ENCODE results near the gene TAF1C. TPM values are rescaled to one million over a fixed set of nuclear protein-coding genes. Genes with fewer than 3 reads are reported as not detected.
A peak's percentile ranks its signal among the peaks of the same experiment; 100 is the strongest.

Gene TAF1C
- total and polyA plus RNA-seq, 10 donors: 31.4 to 133 (median 73.6) TPM

GRCh38 chr16:84175350-84176081 lies 11.3 kb downstream of the TAF1C start:
- Histone ChIP-seq H3K4me3 (no peak overlapping the region), H3K27me3 (replicated peaks in 1 of 7) (peaks cover 0 to 3% (median 0%) of the 10 kb centered on the region in 7 donors), H3K9me3 (no peaks in the 10 kb centered on the region), H3K4me1 (peaks cover 22 to 59% (median 43%) of the 10 kb centered on the region in 6 donors), H3K36me3 (peaks cover 0 to 36% (median 29%) of the 10 kb centered on the region in 6 donors), H3K27ac (peak overlapping the region; percentile 9 to 84 (median 75))
- TF ChIP-seq CTCF (IDR thresholded peaks at IDR 0.05 in 8 of 11, conservative IDR thresholded peaks at IDR 0.05 in 3 of 11): peak; percentile 35 to 93 (median 84)
- peak in 2 of 3 donors; percentile 28 to 36 for TF ChIP-seq POLR2AphosphoS5 (IDR thresholded peaks at IDR 0.05)
- peak in 1 of 3 donors; percentile 8 for TF ChIP-seq POLR2A (IDR thresholded peaks at IDR 0.05)
- peak; percentile 81 for DNase-seq
- intact Hi-C loops (cut with DNase I; ENCODE audit: low total_unique reads): loop anchor here (10.0 kb wide), 2 partner anchors 91 to 221 kb away; partner anchors contain the start of gene OSGIN1
- WGBS, 5 donors: 21 to 49% (median 25%) methylated on average over 10 of the region's 10 CpGs

GRCh38 chr16:84174396-84174795 lies 12.5 kb downstream of the TAF1C start:
- DNase-seq: peak; percentile 27
- H3K36me3 ChIP-seq: peaks cover 0 to 24% (median 18%) of the 10 kb centered on the region in 6 donors
- peaks cover 16 to 48% (median 36%) of the 10 kb centered on the region in 6 donors for H3K4me1 ChIP-seq
- peaks cover 0 to 8% (median 0%) of the 10 kb centered on the region in 7 donors for H3K27me3 ChIP-seq (replicated peaks in 1 of 7)
- 77 to 86% (median 81%) methylated on average over 11 of the region's 11 CpGs for WGBS, 5 donors
- no peak overlapping the region for H3K27ac ChIP-seq
- intact Hi-C loops (cut with DNase I; ENCODE audit: low total_unique reads): loop anchor here (10.0 kb wide), 2 partner anchors 90 to 220 kb away; partner anchors contain the start of gene OSGIN1
- no peak overlapping the region for H3K4me3 ChIP-seq
- H3K9me3 ChIP-seq: no peaks in the 10 kb centered on the region
- TF ChIP-seq CTCF (IDR thresholded peaks at IDR 0.05 in 8 of 11, conservative IDR thresholded peaks at IDR 0.05 in 3 of 11) (no peak), POLR2AphosphoS5 (IDR thresholded peaks at IDR 0.05) (no peak), POLR2A (IDR thresholded peaks at IDR 0.05) (no peak)

DNA sequence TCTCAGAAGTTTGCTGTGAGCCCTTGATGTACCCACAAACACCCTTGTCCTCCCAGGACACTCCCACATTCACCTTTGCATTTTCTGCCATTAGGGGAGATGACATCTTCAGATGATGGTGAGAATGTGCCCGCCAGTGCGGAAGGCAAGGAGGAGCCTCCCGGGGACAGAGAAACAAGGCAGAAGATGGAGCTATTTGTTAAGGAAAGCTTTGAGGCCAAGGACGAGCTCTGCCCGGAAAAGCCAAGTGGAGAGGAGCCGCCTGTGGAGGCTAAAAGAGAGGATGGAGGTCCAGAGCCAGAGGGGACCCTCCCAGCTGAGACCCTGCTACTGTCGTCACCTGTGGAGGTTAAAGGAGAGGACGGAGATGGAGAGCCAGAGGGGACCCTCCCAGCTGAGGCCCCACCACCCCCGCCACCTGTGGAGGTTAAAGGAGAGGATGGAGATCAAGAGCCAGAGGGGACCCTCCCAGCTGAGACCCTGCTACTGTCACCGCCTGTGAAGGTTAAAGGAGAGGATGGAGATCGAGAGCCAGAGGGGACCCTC lies 17.0 kb downstream of the TAF1C start:
- Histone ChIP-seq H3K27ac (no peak overlapping the region), H3K4me3 (no peak overlapping the region), H3K4me1 (peaks cover 0 to 2% (median 0%) of the 10 kb centered on the region in 6 donors), H3K9me3 (no peaks in the 10 kb centered on the region), H3K27me3 (replicated peaks in 1 of 7) (peaks cover 0 to 38% (median 5%) of the 10 kb centered on the region in 7 donors), H3K36me3 (no peaks in the 10 kb centered on the region)
- peak; percentile 57 for DNase-seq
- intact Hi-C loops (cut with DNase I; ENCODE audit: low total_unique reads): loop anchor here (10.0 kb wide), 2 partner anchors 85 to 215 kb away; partner anchors contain the start of gene OSGIN1
- WGBS, 5 donors: 74 to 79% (median 78%) methylated on average over 11 of the region's 11 CpGs
- TF ChIP-seq CTCF (IDR thresholded peaks at IDR 0.05 in 8 of 11, conservative IDR thresholded peaks at IDR 0.05 in 3 of 11): no peak
- no peak for TF ChIP-seq POLR2AphosphoS5 (IDR thresholded peaks at IDR 0.05)
- no peak for TF ChIP-seq POLR2A (IDR thresholded peaks at IDR 0.05)
